Transverse colon (tissue), 4 donors: Measurements from ENCODE around the gene EPHB6.

ENCODE experiments used
- CTCF ChIP-seq, 5 experiments: fragments of 200-600 bp in 3 of 5; fragments of 450-650 bp in 2 of 5; sonication (generic) in 3 of 5; IDR thresholded peaks; 1 replicate in 2 of 5; 2 replicates in 3 of 5; pipeline ENCODE4 v1.5.1; 2016 to 2017; ENCODE audit warnings: antibody characterized with exemption in 5 of 5, inconsistent platforms in 3 of 5, mild to moderate bottlenecking in 2 of 5, moderate library complexity in 1 of 5
- EP300 ChIP-seq: sonication (generic); formaldehyde crosslinking; IDR thresholded peaks from one replicate; pipeline ENCODE4 v1.6.1; 2017; ENCODE audit warnings: antibody characterized with exemption, low read depth
- POLR2A ChIP-seq: fragments of 450-650 bp; IDR thresholded peaks from one replicate; pipeline ENCODE4 v1.6.1; 2016; ENCODE audit warnings: antibody characterized with exemption, mild to moderate bottlenecking, moderate library complexity
- POLR2AphosphoS5 ChIP-seq, 3 donors: sonication (generic); formaldehyde crosslinking; IDR thresholded peaks; one replicate each; pipeline ENCODE4 v1.6.1; 2016; ENCODE audit warnings: antibody characterized with exemption in 3 of 3

DNA sequence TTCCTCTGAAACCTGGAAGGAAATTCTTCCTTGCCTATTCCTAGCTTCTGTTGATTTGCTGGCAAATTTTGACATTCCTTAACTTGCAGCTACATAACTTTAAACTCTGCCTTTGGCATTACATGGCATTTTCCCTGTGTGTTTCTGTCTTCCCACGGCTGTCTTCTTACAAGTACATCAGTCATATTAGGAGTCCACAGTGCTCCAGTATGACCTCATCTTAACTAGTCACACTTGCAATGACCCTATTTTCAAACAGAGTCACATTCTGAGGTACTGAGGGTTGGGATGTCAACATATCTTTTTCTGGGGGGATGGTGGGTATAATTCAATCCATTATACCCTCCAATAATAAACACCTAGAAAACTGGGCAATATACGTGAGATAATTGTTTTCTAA is 37.4 kb upstream of the EPHB6 start:
- TF ChIP-seq CTCF (IDR thresholded peaks at IDR 0.05) (no peak), POLR2A (no peak), EP300 (no peak), POLR2AphosphoS5 (IDR thresholded peaks at IDR 0.05) (no peak)
